ENCODE data around the gene BEGAIN.

DNA sequence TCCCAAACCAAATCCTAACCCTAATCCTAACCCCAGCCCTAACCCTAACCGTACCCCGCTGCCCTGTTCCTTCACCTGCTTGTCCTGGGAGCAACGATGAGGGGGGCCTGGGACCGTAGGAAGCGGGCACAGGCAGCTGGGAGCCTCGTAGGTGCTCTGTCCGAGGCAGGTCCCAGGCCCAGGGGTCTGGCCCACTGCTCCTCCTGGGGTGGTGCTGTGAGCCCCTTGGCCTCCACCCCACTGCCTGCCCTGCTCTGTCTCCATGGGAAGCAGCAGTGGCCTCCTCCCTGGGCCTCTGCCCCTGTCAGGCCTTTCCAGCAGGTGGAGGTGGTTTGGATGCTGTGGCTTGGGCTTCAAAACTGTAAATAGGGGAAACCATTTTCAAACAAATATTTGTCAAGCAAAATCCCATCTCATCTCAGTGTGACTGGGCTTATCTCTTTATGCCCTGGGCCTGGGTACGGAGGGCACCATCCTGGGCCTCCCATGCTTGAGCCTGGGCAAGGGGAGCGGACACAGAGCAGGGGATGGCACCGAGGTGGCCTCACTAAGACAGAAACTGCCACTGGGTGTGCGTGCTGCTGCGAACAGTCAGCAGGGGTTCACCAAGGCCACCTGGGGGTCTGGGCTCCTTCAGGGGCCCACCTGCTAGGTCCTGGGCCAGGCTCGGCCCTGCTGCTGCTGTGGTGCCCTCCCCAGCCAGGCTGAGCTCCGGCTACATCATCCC lies 3.7 kb upstream of the BEGAIN start:
- TF ChIP-seq, protein P1, sequence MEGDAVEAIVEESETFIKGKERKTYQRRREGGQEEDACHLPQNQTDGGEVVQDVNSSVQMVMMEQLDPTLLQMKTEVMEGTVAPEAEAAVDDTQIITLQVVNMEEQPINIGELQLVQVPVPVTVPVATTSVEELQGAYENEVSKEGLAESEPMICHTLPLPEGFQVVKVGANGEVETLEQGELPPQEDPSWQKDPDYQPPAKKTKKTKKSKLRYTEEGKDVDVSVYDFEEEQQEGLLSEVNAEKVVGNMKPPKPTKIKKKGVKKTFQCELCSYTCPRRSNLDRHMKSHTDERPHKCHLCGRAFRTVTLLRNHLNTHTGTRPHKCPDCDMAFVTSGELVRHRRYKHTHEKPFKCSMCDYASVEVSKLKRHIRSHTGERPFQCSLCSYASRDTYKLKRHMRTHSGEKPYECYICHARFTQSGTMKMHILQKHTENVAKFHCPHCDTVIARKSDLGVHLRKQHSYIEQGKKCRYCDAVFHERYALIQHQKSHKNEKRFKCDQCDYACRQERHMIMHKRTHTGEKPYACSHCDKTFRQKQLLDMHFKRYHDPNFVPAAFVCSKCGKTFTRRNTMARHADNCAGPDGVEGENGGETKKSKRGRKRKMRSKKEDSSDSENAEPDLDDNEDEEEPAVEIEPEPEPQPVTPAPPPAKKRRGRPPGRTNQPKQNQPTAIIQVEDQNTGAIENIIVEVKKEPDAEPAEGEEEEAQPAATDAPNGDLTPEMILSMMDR (IDR thresholded peaks at IDR 0.05): no peak
- no peak for TF ChIP-seq POLR2A (IDR thresholded peaks at IDR 0.05)

All from esophagus squamous epithelium (tissue), 4 donors.